NCI-H2029 treated with DMSO at 0.1 percent for 48 hours (cell line): ENCODE data around the gene NPAS3.

ENCODE experiments used
- DNase-seq: peaks from one replicate; lab custom pipeline; 2025; lab: John Stamatoyannopoulos, UW

Gene NPAS3

DNA sequence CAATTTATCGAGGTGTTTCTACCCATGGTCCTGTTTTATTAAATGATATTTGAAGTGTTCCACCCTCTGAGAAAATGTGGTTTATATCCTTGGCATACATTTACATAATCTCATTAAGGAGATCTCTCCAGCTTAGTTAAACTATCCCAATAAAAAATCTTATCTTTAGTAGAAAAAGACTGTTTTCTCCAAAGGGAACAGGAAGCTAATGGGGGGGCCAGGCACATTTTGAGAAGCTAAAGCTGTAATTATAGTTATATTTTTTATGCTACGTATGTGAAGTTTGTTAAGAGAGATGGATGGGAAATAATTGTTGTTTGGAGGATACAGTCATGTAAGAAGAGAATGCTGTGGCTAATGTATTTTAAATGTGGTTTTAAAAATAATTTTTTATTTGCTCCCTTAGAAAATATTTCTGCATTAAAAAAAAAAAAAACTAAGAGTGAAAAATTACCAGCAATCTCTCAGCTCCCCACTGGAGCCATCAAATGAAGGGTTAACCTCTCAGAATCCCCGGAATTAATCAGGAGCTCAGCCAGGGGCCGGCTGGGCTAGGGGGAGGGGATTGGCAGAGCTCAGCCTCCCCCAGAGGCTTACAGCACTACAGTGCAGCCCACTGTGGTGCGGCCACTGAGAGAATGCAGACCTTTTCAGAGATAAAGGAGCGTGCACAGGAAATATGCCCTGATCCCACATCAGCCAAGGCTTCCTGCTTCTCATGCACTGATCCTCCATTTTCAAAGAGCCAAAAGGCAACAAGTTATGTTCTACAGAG, 826.4 kb downstream of the NPAS3 start:
- DNase-seq = no peak

- no peak for DNase-seq
These were observed 829.1 kb downstream of the NPAS3 start for GRCh38 chr14:33767586-33768457.

- no peak for DNase-seq
These were observed 829.8 kb downstream of the NPAS3 start for GRCh38 chr14:33768458-33768830.

DNA sequence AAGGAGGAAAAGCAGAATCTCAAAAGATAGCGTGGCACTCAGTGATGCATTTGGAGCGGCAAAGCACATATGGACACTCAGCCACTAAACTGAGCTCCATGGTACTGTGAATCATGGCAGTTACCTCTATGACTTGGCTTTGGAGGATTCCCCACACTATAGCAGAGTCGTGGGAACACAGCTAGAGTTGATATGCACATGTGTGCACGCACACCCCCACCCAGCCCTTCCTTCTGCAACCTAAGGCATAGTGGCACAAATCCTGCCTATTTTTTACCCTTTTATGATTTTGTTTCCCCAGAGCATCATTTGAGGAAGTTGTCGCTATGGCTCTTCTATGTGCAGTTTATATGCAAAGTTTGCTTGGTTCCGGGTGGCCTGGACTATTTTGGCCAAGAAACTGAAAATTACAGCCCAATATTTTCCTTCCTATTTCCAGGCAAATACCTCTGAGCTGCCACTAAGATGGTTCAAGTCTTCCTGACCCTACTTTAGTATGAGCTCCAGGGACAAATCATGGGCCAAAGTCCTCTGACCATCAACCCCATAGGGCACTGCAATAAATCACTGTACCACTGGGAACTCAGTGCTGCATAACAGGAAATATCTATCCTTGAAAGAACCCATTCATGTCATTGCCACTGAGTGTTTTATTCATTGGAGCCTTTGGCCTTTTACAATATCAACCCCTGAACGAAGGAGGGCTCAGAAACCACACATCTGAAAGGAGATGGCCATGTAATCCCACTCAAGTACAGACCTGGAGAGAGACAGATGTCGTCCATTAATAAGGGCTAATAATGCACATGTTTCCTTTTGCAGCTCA, 834.7 kb downstream of the NPAS3 start:
- no peak for DNase-seq

- DNase-seq = no peak
These were observed 835.5 kb downstream of the NPAS3 start for GRCh38 chr14:33774161-33774560.

DNA sequence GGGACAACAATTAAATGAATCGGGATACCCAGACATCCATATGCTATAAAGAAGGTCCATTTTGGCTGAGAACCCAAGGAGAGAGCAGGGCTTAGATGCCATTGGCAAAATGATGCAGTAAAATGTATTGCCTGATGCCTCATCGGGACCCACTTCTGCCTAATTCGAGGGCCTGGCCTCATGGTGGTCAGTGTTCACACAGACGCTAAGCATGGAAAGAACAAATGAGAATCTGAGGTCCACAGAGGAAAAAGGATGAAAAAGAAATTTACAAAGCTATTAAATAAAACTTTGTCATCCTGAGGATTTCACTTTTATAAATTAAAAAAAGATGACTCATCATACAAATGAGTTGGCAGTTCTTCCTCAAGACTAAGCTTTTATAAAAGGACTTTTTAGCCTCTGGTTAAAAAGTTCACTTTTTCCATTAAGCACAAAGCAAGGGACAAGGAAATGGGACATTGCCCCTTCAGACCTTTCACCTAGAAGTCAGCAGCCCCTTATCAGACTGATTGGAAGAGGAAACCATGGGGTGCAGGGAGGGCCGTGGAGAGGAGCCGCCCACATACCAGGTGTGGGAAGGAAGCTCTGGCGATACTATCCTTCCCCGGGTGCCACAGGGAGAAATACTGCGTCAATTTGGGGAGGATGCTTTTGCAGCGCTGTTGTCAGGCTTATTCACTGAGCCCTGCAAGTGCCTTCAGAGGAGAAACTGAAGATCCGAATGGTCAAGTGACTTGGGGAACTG, 836.2 kb downstream of the NPAS3 start:
- no peak for DNase-seq

- no peak for DNase-seq
These were observed 838.2 kb downstream of the NPAS3 start for GRCh38 chr14:33776871-33777270.

- DNase-seq = no peak
These were observed 839.0 kb downstream of the NPAS3 start for GRCh38 chr14:33777681-33778080.

DNA sequence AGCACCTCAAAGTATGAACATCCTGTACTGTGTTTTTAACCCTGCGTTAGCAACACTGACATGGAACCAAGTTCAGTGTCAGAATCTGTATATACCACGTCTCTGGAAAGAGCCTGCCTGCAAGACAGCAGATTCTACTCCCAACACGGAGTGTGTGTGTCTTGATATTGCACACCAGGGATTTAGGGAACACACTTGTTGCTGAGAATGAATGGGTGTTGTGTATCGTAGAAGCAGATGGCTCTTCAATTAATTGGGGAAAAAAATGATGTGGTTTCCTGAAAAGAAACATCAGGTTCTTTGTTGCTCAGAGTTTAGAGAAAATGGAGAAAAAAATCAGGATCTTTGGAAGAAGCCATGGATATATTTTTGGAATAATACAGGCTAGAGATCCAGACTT, 841.4 kb downstream of the NPAS3 start:
- no peak for DNase-seq

DNA sequence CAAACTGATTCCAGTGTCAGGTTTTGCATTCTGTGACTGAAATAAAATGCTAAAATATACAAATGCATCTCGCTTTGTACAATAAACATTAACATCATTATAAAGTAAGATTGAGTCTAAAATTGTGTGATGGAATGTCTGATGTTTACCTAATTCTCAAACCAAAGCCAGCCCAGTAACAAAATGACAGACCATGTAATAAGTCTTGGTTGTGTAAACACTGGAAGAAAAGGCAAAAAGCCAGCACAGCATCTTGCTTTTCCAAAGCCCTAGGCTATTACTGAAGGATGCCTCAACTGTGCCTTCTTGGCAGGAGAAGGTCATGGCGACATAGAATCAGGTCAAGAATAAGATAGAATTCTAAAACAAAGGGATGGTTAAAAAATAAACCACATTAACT, 842.6 kb downstream of the NPAS3 start:
- DNase-seq = no peak

GRCh38 chr14:33782923-33783322, 844.2 kb downstream of the NPAS3 start:
- no peak for DNase-seq

- DNase-seq = no peak
These were observed 847.6 kb downstream of the NPAS3 start for GRCh38 chr14:33786091-33786825.

DNA sequence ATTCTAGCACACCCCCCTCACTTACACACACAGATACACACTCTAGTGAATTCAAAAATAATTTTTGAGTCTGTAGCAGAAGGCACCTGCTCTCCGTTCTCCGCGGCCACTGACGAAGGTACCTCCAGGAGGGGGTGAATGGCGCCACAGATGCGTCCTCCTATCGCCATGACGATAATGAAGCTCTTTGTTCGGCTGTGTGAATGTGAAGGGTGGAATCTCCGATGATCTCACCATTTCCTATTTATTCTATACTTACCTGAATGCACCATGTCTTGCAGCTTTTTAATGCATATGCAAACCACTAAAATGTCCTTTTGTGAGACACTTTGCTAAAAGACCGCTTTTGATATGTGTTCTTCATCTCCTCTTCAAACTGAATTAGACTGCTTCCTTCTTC, 849.5 kb downstream of the NPAS3 start:
- peak; percentile 61 for DNase-seq

DNA sequence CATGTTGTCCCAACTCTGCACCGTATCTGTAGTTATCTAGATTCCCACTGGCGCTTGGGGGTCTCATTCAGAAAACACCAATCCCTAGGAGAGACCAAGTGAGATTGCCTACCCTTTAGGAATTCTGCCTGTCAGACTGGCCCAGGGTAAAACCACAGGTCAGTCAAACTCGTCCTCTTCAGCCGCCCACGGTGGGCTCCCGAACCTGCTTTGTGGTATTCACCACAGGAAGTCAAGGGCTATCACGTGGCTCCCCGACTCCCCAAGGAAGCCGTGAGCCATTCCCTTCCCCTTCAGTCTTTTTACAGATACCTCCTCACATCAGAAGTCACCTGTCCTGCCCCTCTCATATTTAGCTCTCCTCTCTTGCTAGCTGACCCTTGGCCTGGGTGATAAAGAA, 852.3 kb downstream of the NPAS3 start:
- DNase-seq = no peak

- no peak for DNase-seq
These were observed 853.5 kb downstream of the NPAS3 start for GRCh38 chr14:33792009-33792719.

- peak; percentile 99 for DNase-seq
These were observed 854.2 kb downstream of the NPAS3 start for GRCh38 chr14:33792720-33793368.

- peak; percentile 68 for DNase-seq
These were observed 854.9 kb downstream of the NPAS3 start for GRCh38 chr14:33793398-33794110.

GRCh38 chr14:33794791-33795305, 856.2 kb downstream of the NPAS3 start:
- DNase-seq = no peak

GRCh38 chr14:33796356-33796755, 857.7 kb downstream of the NPAS3 start:
- DNase-seq = no peak
